Endothelial cell of umbilical vein (primary cell): Measurements from ENCODE around the gene UBASH3A. TPM values are rescaled to one million over a fixed set of nuclear protein-coding genes. Genes with fewer than 3 reads are reported as not detected.

ENCODE experiments used
- BruUV-seq: library from RNA; stranded (reverse); fragments of 400-500 nt; replicated peaks from 2 replicates; lab custom pipeline; 2021; lab: Mats Ljungman, UMichigan
- CTCF ChIA-PET: fragments of 300-600, 350-600 bp; sonication (Branson Sonifier 250); formaldehyde crosslinking; loops from one replicate; lab custom pipeline; 2021; ENCODE audit warnings: antibody characterized with exemption, inconsistent platforms; lab: Charles Lee
- POLR2A ChIA-PET: fragments of 300-600, 350-600 bp; sonication (Branson Sonifier 250); formaldehyde crosslinking; loops from one replicate; lab custom pipeline; 2021; ENCODE audit warnings: antibody characterized with exemption, inconsistent platforms; lab: Charles Lee
- DNase-seq: peaks from one replicate; pipeline ENCODE4 v3.0.0-alpha.2; 2011; ENCODE audit warnings: low read depth, low spot score
- FAIRE-seq: peaks from 2 replicates; lab custom pipeline; 2011; peaks lifted over from hg19 to GRCh38; lab: Jason Lieb, UNC
- H2AFZ ChIP-seq: 2 replicates; pipeline ENCODE4 v1.6.0; 2012; ENCODE audit warnings: low read depth, low read length, control low read depth, inconsistent platforms
- H3K27ac ChIP-seq: 2 replicates; pipeline ENCODE4 v1.5.1; 2011; ENCODE audit warnings: low read depth, mild to moderate bottlenecking, control low read depth, low read length, moderate library complexity; ENCODE audit not compliant: insufficient read depth
- H3K27me3 ChIP-seq, 2 experiments: 2 replicates each; pipeline versions ENCODE4 v1.6.0 to v1.6.1; 2011; ENCODE audit warnings: low read length in 2 of 2, mixed read lengths in 1 of 2; ENCODE audit not compliant: control insufficient read depth in 2 of 2, insufficient read depth in 2 of 2
- H3K36me3 ChIP-seq, 2 experiments: 2 replicates in 1 of 2; 3 replicates in 1 of 2; pipeline ENCODE4 v1.5.1; 2011; ENCODE audit warnings: low read length in 2 of 2, mild to moderate bottlenecking in 1 of 2, moderate library complexity in 1 of 2; ENCODE audit not compliant: control insufficient read depth in 2 of 2, insufficient read depth in 2 of 2; ENCODE audit errors: extremely low read depth in 1 of 2
- H3K4me1 ChIP-seq: 3 replicates; pipeline ENCODE4 v1.5.1; 2011; ENCODE audit warnings: mild to moderate bottlenecking, low read length; ENCODE audit not compliant: control insufficient read depth, insufficient read depth; ENCODE audit errors: extremely low read depth
- H3K4me2 ChIP-seq: 2 replicates; pipeline ENCODE4 v1.6.1; 2011; ENCODE audit warnings: low read length, control low read depth, mixed read lengths; ENCODE audit not compliant: insufficient read depth
- H3K4me3 ChIP-seq, 3 experiments: fragments of 200-600 bp in 1 of 3; sonication (generic), shearing (Covaris generic) in 1 of 3; replicated peaks in 1 of 3; 2 replicates each; pipeline ENCODE4 v1.5.1; 2011 to 2016; ENCODE audit warnings: control low read depth in 3 of 3, low read length in 3 of 3, mild to moderate bottlenecking in 2 of 3, inconsistent platforms in 1 of 3, low read depth in 1 of 3, moderate library complexity in 1 of 3; ENCODE audit not compliant: insufficient read depth in 1 of 3
- H3K79me2 ChIP-seq: 2 replicates; pipeline ENCODE4 v1.6.0; 2012; ENCODE audit warnings: low read length, inconsistent platforms; ENCODE audit not compliant: control insufficient read depth, insufficient read depth
- H3K9ac ChIP-seq: replicated peaks from 2 replicates; pipeline ENCODE3; 2011; ENCODE audit warnings: low read length, control low read depth; ENCODE audit not compliant: insufficient read depth; ENCODE audit errors: extremely low read depth
- H3K9me1 ChIP-seq: replicated peaks from 3 replicates; pipeline ENCODE4 v1.6.0; 2011; ENCODE audit warnings: mild to moderate bottlenecking, low read length; ENCODE audit not compliant: control insufficient read depth, insufficient read depth; ENCODE audit errors: extremely low read depth
- H3K9me3 ChIP-seq: replicated peaks from 2 replicates; pipeline ENCODE4 v1.5.1; 2012; ENCODE audit warnings: low read length, inconsistent platforms; ENCODE audit not compliant: control insufficient read depth, insufficient read depth
- H4K20me1 ChIP-seq: replicated peaks from 2 replicates; pipeline ENCODE3; 2011; ENCODE audit warnings: mild to moderate bottlenecking, low read length; ENCODE audit not compliant: control insufficient read depth, insufficient read depth; ENCODE audit errors: extremely low read depth
- CTCF ChIP-seq, 2 donors: IDR thresholded peaks; 1 replicate in 1 of 2; 2 replicates in 1 of 2; pipeline ENCODE4 v1.5.1; 2011; ENCODE audit warnings: low read length in 2 of 2, mild to moderate bottlenecking in 2 of 2, moderate library complexity in 2 of 2, control low read depth in 1 of 2, inconsistent platforms in 1 of 2, low read depth in 1 of 2; ENCODE audit not compliant: insufficient read depth in 1 of 2; ENCODE audit errors: extremely low read depth in 1 of 2
- MYC ChIP-seq: IDR thresholded peaks from one replicate; pipeline ENCODE4 v1.6.1; 2011; ENCODE audit warnings: mild to moderate bottlenecking, low read depth, low read length
- dilution Hi-C: fragments of 300-500 bp; cut with MboI; formaldehyde crosslinking; loops from one replicate; pipeline ENCODE4 v1.15.0; 2019; ENCODE audit warnings: low sequenced_read_pairs; ENCODE audit not compliant: extremely low pct_ligation_motif_present
- intact Hi-C: fragments of 100-400 bp; cut with micrococcal nuclease; formaldehyde crosslinking; loops from one replicate; pipeline ENCODE4 v1.10.0; 2022
- polyA plus RNA-seq, 4 experiments: library from polyadenylated mRNA; depleted of rRNA in 3 of 4; stranded (reverse) in 3 of 4; unstranded in 1 of 4; fragments of >200 nt; gene quantifications; 2 replicates each; pipeline versions ENCODE4 v1.2.1 to v1.2.3, GENCODE V29; 2011 to 2012; ENCODE audit warnings: missing spikeins in 1 of 4
- total RNA-seq: library from RNA; stranded (reverse); gene quantifications from 2 replicates; pipeline ENCODE4 v1.2.3, GENCODE V29; 2021

The UBASH3A gene
- total and polyA plus RNA-seq, 2 donors (not counting 3 experiments of a cell fraction or from before 2014, with no cell fraction given) = not detected

GRCh38 chr21:42443181-42443785, 39.6 kb downstream of the UBASH3A start:
- no TSS peak for BruUV-seq
- CTCF ChIA-PET = no interaction called here
- dilution Hi-C loops = no loop called here

More at GRCh38 chr21:42443181-42443785, 39.6 kb downstream of the UBASH3A start:
- H3K79me2 ChIP-seq = no peaks in the 10 kb centered on the region
- H3K9me3 ChIP-seq = no peaks in the 10 kb centered on the region
- DNase-seq (no peak), FAIRE-seq (no peak)
- no peak overlapping the region for H3K9ac ChIP-seq
- no peak overlapping the region for H2AFZ ChIP-seq
- H3K27me3 ChIP-seq = no peaks in the 10 kb centered on the region
- no peak overlapping the region for H3K4me2 ChIP-seq
- TF ChIP-seq MYC (no peak), CTCF (IDR thresholded peaks at IDR 0.05; ENCODE audit: extremely low read depth in 1 of 2, insufficient read depth in 1 of 2, low read depth in 1 of 2, low read length in 2 of 2) (no peak)
- H3K36me3 ChIP-seq = no peaks in the 10 kb centered on the region
- intact Hi-C loops = no loop called here
- POLR2A ChIA-PET = no interaction called here
- no peaks in the 10 kb centered on the region for H4K20me1 ChIP-seq
- H3K4me3 ChIP-seq = no peak overlapping the region
- H3K9me1 ChIP-seq = no peaks in the 10 kb centered on the region
- H3K27ac ChIP-seq = no peak overlapping the region
- no peaks in the 10 kb centered on the region for H3K4me1 ChIP-seq
